Astrocyte of the hippocampus (primary cell): ENCODE data around the gene DNA2.

Experiments
- DNase-seq: peaks from one replicate; pipeline ENCODE4 v3.0.0; 2011; ENCODE audit warnings: low read depth, low spot score

The DNA2 gene

DNA sequence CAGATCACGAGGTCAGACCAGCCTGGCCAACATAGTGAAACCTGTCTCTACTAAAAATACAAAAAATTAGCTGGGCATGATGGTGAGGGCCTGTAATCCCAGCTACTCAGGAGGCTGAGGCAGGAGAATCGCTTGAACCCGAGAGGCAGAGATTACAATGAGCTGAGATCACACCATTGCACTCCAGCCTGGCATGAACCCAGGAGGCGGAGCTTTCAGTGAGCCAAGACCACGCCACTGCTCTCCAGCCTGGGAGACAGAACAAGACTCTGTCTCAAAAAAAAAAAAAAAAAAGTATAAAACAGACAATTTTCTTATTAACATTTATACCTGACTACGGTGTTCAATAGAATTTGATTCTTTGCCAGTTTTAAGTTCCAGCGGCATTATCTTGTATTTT lies 22.1 kb downstream of the DNA2 start:
- peak; percentile 52 for DNase-seq

DNA sequence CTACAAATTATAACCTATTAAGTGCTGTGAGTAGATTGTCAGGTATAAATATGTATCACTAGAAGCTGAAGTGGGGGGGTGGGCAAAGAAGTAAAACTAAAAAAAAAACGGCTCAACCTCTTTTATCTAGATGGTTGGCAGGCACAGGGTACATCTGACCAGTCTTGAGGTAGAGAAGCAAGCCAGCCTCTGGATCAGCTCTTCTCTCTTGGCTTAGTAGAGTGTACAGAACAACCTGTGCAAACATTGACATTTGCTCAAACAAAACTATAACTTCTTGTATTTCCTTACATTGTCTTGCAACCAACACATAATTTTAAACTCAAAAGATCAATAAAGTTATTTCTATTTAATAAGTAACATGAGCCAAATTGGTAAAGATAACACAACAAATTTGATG lies 25.6 kb downstream of the DNA2 start:
- no peak for DNase-seq

DNA sequence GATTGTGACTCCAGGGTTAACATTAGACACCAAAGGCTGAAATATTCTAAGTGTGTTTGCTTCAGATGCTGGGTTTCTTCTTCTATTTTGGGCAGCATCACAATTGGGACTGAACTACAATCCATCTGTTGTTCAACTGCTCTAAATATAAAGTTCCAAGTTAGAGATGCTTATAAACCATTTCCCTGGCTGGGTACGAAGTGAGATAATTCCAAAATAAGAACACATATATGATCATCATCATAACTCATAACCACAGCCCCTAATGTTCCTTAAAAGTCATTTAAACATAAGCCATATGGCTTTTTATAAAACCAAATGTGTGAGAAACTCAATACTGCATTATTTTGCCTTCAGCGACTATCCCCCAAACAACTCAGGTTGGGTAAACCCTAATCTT lies 28.8 kb downstream of the DNA2 start:
- DNase-seq: no peak

DNA sequence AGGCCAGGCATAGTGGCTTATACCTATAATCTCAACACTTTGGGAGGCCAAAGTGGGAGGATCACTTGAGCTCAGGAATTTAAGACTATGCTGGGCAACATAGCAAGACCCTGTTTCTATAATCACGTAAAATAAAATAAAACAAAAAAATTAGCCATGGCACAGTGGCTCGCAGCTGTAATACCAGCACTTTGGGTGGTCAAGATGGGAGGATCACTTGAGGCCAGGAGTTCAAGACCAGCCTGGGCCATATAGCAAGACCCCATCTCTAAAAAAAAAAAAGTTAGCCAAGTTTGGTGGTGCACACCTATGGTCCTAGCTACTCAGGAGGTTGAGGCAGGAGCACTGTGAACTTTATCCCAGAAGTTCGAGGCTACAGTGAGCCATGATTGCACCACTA lies 30.9 kb downstream of the DNA2 start:
- no peak for DNase-seq

DNA sequence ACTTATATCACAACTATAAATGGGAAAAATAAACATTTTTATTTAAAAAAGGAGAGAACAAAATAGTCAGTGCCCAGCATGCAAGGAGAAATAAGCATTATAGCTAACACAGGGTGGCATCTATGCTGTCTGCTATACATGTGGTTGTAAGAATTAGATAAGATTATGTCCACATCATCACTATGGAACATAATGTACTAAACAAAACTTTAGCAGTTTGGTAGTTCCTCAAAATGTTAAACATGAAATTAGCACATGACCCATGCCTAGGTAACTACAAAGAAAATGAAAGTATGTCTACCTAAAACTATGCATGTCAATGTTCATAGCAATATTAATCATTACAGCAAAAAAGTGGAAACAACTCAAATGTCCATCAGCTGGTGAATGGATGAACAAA lies 36.0 kb downstream of the DNA2 start:
- DNase-seq: no peak

DNA sequence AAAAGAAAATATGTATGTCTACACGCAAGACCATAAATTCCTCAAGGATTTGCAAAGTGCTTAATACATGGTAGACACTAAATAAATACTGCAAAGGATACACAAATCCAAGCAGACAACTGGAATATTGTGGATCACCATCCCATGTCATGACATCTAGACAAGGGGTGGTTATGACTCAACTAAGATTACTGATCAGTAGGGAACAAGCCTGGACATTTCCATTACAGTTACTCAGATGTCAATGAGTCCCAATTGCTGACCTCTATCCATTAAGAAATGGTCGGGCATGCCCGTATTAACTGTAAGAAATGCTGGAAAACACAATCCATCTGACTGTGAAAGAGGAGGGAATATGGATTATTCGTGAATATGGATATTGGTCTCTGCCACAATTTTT lies 37.1 kb downstream of the DNA2 start:
- DNase-seq: no peak

DNA sequence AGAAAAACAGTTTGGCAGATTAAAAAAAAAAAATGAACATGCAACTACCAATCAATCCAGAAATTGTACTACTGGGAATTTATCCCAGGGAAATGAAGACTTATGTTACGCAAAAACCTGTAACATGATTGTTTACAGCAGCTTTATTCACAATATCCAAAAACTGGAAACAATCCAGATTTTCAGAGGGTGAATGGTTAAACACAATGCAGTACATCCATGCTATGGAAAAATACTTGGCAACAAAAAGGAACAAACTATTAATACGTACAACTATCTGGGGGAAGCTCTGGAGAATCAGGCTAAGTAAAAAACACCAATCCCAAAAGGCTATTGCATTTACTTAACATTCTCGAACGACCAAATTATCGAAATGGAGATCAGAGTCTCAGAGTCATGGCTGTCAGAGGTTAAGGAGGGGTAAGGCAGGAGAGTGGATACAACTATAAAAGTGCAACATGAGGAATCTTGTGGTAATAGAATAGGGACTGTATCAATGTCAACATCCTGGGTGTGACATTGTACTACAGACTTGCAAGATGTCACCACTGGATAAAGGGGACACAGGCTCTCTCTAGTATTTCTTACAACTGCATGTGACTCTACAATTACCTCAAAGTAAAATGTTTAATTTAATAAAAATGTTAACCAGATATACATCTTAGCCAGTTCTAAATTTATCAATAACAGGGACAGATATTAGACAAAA lies 43.2 kb downstream of the DNA2 start:
- no peak for DNase-seq

DNA sequence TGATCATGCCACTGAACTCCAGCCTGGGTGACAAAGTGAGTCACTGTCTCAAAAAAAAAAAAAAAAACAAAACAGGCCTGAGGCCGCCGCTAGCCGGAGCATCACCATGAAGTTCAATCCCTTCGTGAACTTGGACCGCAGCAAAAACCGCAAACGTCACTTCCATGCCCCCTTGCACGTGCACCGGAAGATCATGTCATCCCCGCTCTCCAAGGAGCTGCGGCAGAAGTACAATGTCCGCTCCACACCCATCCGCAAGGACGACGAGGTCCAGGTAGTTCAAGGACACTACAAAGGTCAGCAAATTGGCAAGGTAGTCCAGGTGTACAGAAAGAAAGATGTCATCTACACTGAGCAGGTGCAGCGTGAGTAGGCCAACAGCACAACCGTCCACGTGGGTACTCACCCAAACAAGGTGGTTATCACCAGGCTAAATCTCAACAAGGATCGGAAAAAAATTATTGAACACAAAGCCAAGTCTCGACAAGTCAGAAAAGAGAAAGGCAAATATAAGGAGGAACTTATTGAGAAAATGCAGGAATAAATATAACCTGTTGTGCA lies 47.2 kb downstream of the DNA2 start:
- no peak for DNase-seq

DNA sequence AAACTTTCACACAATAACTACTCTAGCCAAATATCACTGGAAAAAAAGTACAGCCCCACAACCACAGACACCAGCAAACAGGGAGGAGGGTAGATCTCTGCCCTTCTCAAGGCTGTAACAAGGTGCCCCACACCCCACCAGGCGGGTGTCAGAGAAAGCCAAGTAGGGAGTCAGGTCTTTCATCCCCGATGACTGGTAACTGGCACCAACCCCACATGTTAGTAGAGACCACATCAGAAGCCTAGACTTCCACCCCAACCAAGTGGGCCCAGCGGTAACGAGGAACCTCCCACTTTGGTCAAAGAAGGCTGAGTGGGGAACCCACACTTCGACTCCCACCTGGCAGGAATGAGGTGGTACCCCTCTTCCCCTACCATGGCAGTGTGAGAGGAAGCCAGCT lies 48.3 kb downstream of the DNA2 start:
- DNase-seq: no peak

DNA sequence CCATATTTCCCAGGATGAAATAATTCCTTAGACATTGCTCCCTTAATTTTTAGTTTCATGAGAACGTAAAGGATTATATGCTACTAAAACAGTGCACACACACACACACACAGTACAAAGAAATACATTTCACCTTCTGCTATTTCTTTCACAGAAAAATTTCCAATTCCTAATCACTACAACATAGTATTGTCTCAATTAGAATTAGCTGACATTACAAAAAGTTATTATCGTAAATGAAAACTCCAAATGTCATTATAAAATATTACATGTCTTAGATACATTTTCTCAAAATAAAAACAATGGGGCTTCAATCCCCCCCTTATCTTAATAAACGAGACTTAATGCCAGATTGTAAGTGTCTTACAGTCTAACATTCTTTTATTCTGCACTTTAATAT lies 52.4 kb downstream of the DNA2 start:
- DNase-seq: no peak

DNA sequence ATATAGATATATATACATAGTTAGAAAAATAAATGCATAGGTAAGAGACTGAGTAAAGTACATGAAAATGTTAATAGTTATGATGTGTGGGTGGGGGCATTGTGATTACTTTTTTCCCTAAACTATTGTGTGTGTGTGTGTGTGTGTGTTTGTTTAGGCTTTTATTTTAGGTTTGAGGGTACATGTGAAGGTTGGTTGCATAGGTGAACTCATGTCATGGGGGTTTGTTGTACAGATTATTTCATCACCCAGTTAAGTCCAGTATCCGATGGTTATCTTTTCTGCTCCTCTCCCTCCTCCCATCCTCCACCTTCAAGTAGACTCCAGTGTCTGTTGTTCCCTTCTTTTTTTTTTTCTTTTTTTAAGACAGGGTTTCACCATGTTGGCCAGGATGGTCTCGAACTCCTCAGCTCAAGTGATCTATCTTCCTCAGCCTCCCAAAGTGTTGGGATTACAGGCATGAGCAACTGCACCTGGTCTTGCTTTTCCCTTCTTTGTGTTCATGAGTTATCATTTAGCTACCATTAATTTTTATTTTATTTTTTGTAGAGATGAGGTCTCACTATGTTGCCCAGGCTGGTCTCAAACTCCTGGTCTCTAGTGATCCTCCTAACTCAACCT lies 62.8 kb downstream of the DNA2 start:
- DNase-seq: no peak

DNA sequence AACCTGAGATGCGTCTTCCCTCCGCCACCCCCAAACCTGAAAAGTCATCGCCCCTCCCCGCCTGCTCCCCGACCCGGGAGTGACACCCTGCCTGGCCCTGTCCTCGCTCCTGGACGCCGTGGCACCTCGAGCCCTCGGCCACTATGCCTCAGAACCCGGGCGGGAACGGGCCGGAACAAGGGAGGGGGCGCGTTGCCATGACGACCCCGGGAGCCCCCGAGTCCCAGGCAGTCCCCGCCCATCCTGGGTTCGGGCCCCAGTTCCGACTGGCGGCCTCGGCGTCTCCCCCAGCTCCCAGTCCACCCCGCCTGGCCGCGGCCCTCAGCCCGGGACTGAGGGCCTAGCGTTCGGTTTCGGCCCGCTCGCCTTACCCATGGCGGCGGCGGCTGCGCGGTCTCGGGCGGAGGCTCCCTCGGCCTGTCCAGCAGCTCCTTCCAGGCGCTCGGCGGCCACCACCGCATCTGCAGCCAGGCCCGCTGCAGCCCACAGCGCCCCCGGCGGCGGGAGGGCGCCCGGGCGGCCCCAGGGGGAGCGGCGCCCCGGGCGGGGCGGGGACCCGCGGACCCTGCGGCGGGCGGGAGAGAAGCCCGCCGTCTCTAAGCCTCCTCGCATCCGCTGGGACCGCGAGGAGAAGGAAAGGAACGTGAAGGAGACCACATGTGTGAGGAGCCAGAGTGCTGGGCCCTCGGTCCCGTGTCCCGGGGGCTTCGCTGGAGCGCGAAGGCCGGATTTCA lies 64.8 kb downstream of the DNA2 start, which contains the start of gene RUFY2:
Gene RUFY2 (minus strand): TSS at position 463 of the 734 bp plus-strand sequence. CDS start 88 bp downstream, at position 375.
- DNase-seq: peak; percentile 95

DNA sequence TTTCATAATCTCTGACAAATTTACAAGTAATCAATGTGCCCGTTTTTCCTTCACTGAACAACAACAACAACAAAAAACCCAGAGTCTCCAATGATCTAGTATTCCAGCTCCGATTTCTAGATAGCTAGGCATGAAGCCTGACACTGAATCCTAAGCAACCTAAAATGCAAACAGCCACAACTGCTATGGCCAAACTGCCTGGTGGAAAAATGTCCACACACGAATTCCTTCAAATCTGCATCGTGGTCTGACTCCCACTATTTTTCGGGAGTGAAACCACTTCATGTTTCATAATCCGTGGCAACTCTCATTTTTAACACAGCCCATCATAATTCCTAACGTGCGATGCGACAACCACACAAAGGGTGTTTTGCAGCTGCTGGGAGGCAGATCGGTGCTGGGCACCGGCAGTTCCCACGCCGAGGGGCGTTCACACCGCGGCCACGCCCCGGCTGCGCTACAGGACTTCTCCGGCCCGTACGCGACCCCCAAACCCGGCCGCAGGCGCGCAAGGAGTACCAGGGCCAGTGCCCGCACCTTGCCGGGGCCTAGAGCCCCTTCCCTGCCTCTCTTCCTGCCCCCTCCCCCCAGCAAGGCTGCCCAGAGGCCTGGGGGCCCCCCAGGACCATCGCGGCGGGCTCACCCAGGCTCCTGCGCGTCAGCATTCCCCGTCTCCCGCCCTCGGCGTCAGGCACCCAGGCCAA lies 65.5 kb downstream of the DNA2 start:
- DNase-seq: peak; percentile 86

DNA sequence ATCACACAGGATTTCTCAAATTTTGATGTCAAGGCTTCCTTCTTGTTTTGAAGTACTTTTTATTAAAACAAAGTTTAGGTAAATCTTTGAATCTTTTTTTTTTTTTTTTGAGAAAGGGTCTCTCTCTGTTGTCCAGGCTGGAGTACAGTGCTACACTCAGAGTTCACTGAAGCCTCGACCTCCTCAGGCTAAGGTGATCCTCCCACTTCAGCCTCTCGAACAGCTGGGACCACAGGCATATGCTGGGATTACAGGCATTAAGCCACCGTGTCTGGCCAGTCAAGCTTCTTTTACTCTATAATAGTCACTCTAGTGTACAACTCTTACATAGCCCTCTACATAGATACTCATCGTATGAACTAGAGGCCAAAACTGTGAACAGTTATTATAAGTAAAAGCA lies 68.1 kb downstream of the DNA2 start:
- no peak for DNase-seq

DNA sequence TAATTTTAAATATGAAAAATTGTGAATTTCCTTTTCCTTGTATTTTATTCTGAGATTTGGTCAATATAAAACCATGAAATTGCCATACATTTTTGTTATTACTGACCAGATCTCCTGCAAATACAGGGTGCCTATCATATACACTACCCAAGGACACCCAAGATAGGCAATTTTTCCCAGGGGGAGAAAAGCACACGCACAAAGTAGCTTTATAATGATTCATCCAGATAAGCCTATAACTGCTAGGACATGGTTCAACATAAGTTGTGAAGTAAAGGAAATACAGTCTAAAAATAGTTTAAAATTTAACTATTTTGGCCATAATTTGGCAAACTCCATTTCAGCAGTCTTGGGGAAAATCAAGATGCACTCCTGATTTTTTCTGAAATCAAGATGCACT lies 69.5 kb downstream of the DNA2 start:
- DNase-seq: no peak

DNA sequence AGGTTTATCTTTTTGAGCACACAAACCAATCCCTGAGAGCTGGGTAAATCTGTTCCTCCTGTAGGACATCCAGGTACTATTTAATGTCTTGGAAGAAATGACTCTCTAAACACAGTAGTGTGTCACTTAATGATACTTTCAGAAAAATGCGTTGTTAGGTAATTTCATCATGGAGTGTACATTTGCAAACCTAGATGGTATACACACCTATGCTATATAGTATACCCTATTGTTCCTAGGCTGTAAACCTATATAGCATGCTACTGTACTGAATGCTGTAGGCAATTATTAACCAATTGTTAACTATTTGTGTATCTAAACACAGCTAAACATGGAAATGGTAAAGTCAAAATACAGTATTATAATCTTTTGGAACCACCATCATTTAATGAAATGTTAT lies 74.8 kb downstream of the DNA2 start:
- DNase-seq: no peak

DNA sequence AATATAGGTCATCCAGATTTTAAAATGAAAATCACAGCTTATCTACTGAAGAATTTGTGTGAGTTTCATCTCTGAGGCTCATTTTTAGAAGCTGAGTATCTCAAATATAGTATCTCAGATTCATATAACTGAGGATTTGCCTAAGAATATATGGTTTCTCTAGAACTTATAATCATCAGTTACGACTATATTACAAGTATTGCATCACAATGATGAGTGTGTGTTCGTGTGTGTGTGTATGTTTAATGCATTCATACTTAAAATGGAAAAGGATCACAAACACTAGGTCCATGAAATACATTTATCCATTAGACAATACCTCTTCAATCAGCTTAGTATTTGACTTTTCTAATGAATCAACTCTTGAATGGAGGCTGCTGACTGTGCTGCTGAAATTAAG lies 86.0 kb downstream of the DNA2 start:
- DNase-seq: no peak

DNA sequence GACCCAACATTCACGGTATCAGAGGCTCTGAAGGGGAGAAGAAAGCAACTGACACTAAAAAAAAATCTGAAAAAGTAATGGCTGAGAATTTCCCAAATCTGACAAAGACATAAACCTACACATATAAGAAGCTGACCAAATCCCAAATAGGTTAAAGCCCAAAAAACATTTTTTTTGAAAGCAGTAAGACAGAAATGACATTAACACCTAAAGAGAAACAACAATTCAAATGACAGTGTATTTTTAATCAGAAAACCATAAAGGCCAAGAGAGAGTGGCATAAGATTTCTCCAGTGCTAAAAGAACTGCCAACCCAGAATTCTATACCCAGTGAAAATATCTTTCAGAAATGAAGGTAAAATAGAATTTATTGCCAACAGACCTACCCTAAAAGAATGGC lies 100.2 kb downstream of the DNA2 start:
- DNase-seq: no peak

DNA sequence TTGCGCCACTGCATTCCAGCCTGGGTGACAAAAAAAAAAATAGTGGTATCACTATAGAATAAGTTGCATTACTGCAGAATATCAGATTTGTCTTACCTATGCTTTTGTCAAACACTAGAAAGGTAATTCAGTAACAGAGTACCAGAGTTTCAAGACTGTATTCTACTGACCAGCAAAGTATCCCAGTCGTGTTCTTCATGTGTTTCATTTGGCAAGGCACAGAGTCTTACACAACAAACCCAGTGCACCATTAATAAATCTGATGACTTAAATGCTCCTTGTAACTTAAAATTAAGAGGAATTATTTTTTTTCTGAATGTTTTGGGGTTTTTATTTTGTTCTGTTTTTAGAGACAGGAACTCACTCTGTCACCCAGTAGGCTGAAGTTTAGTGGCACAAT lies 104.7 kb downstream of the DNA2 start:
- DNase-seq: no peak

DNA sequence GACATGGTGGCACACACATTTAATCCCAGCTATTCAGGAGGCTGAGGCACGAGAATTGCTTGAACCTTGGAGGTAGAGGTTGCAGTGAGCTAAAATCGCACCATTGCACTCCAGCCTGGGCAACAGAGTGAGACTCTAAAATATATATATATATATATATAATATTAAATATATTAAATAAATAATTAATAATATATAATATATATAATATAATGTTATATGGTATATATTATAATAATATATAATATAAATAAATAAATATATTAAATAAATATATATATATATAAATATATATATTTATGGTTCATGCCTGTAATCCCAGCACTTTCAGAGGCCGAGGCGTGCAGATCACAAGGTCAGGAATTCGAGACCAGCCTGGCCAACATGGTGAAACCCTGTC lies 105.2 kb downstream of the DNA2 start:
- no peak for DNase-seq

DNA sequence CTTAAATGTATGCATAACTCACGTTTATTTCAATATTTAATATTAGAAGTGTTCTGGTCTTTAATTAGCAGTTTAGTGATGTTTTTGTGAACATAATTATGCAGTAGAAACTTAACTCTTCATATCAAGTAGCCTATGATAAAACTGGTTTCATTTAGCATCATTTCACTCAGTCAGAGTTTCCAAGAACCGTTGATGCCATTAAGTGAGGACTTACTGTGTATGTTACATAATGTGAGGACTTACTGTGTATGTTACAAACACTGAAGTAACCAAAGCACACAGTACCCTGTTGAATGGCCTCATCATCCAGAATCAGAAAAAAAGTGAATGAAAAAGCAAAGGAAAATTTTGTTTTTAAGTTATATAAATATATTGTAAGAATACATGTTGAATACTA lies 106.2 kb downstream of the DNA2 start:
- DNase-seq: no peak
